GM23248 (cell line): ENCODE results near the gene AARSD1. TPM values are rescaled to one million over a fixed set of nuclear protein-coding genes. Genes with fewer than 3 reads are reported as not detected.

ENCODE experiments used
- DNase-seq: peaks from one replicate; pipeline ENCODE4 v3.0.0-alpha.2; 2015
- H2AFZ ChIP-seq: fragments of 200-600 bp; sonication (generic); 2 replicates; pipeline ENCODE4 v1.6.1; 2016; ENCODE audit warnings: antibody characterized with exemption
- H3F3A ChIP-seq: fragments of 200-600 bp; sonication (generic); 2 replicates; pipeline ENCODE4 v1.6.1; 2016; ENCODE audit warnings: mild to moderate bottlenecking, antibody characterized with exemption, mixed run types; ENCODE audit not compliant: insufficient read depth
- H3K27ac ChIP-seq: fragments of 200-600 bp; sonication (generic); 2 replicates; pipeline ENCODE4 v1.5.1; 2016; ENCODE audit warnings: mild to moderate bottlenecking
- H3K27me3 ChIP-seq: fragments of 200-600 bp; sonication (generic); replicated peaks from 2 replicates; pipeline ENCODE4 v1.6.1; 2016; ENCODE audit warnings: mild to moderate bottlenecking; ENCODE audit not compliant: insufficient read depth
- H3K36me3 ChIP-seq: fragments of 200-600 bp; sonication (generic); 2 replicates; pipeline ENCODE4 v1.6.1; 2016; ENCODE audit warnings: low read depth, mild to moderate bottlenecking
- H3K4me1 ChIP-seq: fragments of 200-600 bp; sonication (generic); 2 replicates; pipeline ENCODE4 v1.6.1; 2016; ENCODE audit warnings: mild to moderate bottlenecking; ENCODE audit not compliant: insufficient read depth
- H3K4me2 ChIP-seq: fragments of 200-600 bp; sonication (generic); one replicate; pipeline ENCODE4 v1.6.1; 2016; ENCODE audit warnings: mild to moderate bottlenecking; ENCODE audit not compliant: unreplicated experiment
- H3K4me3 ChIP-seq: fragments of 200-600 bp; sonication (generic); 2 replicates; pipeline ENCODE4 v1.5.1; 2016; ENCODE audit warnings: mild to moderate bottlenecking
- H3K79me2 ChIP-seq: fragments of 200-600 bp; sonication (generic); 2 replicates; pipeline ENCODE4 v1.6.1; 2016; ENCODE audit warnings: mild to moderate bottlenecking; ENCODE audit not compliant: insufficient read depth
- H3K9ac ChIP-seq: fragments of 200-600 bp; sonication (generic); 2 replicates; pipeline ENCODE4 v1.6.1; 2016; ENCODE audit warnings: mild to moderate bottlenecking
- H3K9me2 ChIP-seq: fragments of 200-600 bp; sonication (generic); 2 replicates; pipeline ENCODE4 v1.6.1; 2016; ENCODE audit warnings: mixed run types, mild to moderate bottlenecking, moderate library complexity; ENCODE audit not compliant: insufficient read depth
- H3K9me3 ChIP-seq: fragments of 200-600 bp; sonication (generic); one replicate; pipeline ENCODE4 v1.6.1; 2017; ENCODE audit warnings: low read depth
- H4K20me1 ChIP-seq: fragments of 200-600 bp; sonication (generic); 2 replicates; pipeline ENCODE4 v1.6.0; 2016; ENCODE audit not compliant: insufficient read depth
- EZH2 ChIP-seq: fragments of 200-600 bp; sonication (generic); IDR thresholded peaks from 2 replicates; pipeline ENCODE4 v1.6.1; 2018; ENCODE audit warnings: antibody characterized with exemption, mild to moderate bottlenecking; ENCODE audit not compliant: insufficient read depth, poor library complexity, severe bottlenecking
- EZH2phosphoT487 ChIP-seq: fragments of 200-600 bp; sonication (generic); IDR thresholded peaks from 2 replicates; pipeline ENCODE4 v1.6.1; 2018; ENCODE audit warnings: antibody characterized with exemption, moderate library complexity, mild to moderate bottlenecking, low read depth; ENCODE audit not compliant: insufficient read depth
- WGBS, 2 experiments: methylation state at CpG; one replicate each; pipeline ENCODE4 v1.1.6; 2015 to 2017; ENCODE audit warnings: low lambda C conversion rate in 2 of 2, low coverage in 1 of 2; ENCODE audit errors: missing lambda C conversion rate in 2 of 2; 5-methylcytosine and 5-hydroxymethylcytosine counted together
- in situ Hi-C: fragments of 300-500 bp; cut with MboI; formaldehyde crosslinking; loops from 2 replicates; pipeline ENCODE4 v1.15.0; 2020
- polyA plus RNA-seq: library from polyadenylated mRNA; unstranded; fragments of >200 nt; fragmentation: Nextera tagmentation; extraction: Ambion mirVana; gene quantifications from 2 replicates; pipeline ENCODE4 v1.2.1, GENCODE V29; 2016
- total RNA-seq: library from RNA; depleted of rRNA; stranded (reverse); fragments of >200 nt; shearing (Covaris generic); gene quantifications from 2 replicates; pipeline ENCODE4 v1.2.3, GENCODE V29; 2014

AARSD1 gene
- total and polyA plus RNA-seq, 2 experiments from 2014 or later, result 24.9 to 46.1 TPM

DNA sequence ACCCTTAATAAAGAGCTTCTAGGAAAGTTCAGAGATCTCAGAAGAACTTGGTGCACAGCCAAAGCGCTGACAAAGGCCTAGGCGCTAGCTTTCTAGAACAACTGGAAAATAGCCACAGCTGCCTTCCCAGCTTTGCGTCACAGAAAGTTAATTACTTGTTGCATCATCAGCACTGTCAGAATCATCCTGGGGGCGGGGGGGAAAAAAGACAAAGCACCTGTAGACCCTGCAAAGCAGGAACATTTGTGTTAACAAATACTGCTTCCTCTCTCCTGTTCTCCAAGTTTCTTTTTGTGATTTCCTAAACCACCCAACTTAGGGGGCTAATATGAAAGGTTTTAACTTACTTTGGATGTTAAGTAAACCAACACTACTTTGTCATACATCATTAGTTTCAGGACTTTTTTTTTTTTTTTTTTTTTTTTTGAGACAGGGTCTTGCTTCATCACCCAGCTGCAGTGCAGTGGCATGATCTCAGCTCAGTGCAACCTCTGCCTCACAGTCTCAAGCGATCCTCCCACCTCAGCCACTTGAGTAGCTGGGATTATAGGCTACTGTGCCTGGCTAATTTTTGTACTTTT, 4.8 kb upstream of the AARSD1 start:
- WGBS, 2 experiments, result 42 to 45% methylated on average over 5 of the region's 5 CpGs
- in situ Hi-C loops, result no loop called here
- Histone ChIP-seq H3K9me3 (no peaks in the 10 kb centered on the region), H3K4me2 (no peak overlapping the region), H2AFZ (no peak overlapping the region), H3K4me3 (no peak overlapping the region), H3F3A (peaks cover 13% of the 10 kb centered on the region; the same call in 1 of the 2 replicates), H4K20me1 (no peaks in the 10 kb centered on the region), H3K79me2 (0 out of 2 replicates have a peak, but pooled peaks cover under 1% of the 10 kb centered on the region), H3K36me3 (no peaks in the 10 kb centered on the region), H3K27me3 (no peaks in the 10 kb centered on the region), H3K9ac (no peak overlapping the region), H3K9me2 (no peaks in the 10 kb centered on the region), H3K4me1 (no peaks in the 10 kb centered on the region), H3K27ac (no peak overlapping the region)
- TF ChIP-seq EZH2, result no peak
- TF ChIP-seq EZH2phosphoT487, result no peak
- DNase-seq, result peak; percentile 51

DNA sequence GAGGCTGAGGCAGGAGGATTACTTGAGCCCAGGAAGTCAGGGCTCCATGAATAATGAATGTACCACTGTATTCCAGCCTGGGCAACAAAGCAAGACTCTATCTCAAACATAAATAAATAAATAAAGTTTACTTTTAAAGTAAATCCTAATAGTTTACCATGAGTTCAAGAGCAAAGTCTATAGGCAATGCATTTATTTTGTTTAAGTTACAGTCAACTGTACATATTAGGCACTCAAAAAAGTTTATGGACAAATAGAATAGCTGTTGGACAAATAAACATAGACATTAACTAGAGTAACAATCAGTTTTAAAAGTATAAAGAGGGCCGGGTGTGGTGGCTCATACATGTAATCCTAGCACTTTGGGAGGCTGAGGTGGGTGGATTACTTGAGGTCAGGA, 3.7 kb upstream of the AARSD1 start:
- Histone ChIP-seq H3K4me2 (no peak overlapping the region), H3K79me2 (peaks cover 12% of the 10 kb centered on the region), H3K36me3 (no peaks in the 10 kb centered on the region), H3K9me3 (no peaks in the 10 kb centered on the region), H3K4me1 (peaks cover 5% of the 10 kb centered on the region), H3K4me3 (no peak overlapping the region), H4K20me1 (no peaks in the 10 kb centered on the region), H2AFZ (no peak overlapping the region), H3K27me3 (no peaks in the 10 kb centered on the region), H3K9me2 (no peaks in the 10 kb centered on the region), H3F3A (peaks cover 13% of the 10 kb centered on the region; the same call in 1 of the 2 replicates), H3K9ac (no peak overlapping the region), H3K27ac (no peak overlapping the region)
- in situ Hi-C loops, result no loop called here
- TF ChIP-seq EZH2phosphoT487 (no peak), EZH2 (no peak)
- 36 to 67% methylated on average over 1 of the region's 1 CpG for WGBS, 2 experiments
- DNase-seq, result no peak

DNA sequence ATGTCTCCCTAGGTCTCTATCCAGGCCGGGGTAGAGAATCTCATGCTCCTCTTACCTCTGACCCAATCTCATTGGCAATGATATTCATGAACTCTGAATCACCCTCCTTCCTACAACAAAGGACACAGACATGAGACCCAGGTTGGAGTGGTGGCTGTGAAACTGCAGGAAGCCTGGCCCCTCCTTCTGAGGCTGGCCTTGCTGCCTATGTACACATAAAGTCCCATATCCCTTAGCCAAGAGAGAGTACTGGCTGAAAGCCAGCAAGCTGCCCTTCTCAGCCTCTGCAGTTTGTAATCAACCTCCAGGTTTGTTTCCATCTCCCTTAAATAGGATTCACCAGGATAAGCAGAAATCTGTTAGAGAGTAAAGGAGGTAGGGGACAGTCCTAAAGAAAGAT, 10.6 kb downstream of the AARSD1 start:
- Histone ChIP-seq H3K9me3 (no peaks in the 10 kb centered on the region), H3K36me3 (peaks cover 27% of the 10 kb centered on the region; the same call in 1 of the 2 replicates), H3K9me2 (no peaks in the 10 kb centered on the region), H3K4me1 (no peaks in the 10 kb centered on the region), H3K9ac (no peak overlapping the region), H3K4me3 (no peak overlapping the region), H3K4me2 (no peak overlapping the region), H3K27ac (no peak overlapping the region), H4K20me1 (no peaks in the 10 kb centered on the region), H3K27me3 (no peaks in the 10 kb centered on the region), H3F3A (0 out of 2 replicates have a peak, but pooled peaks cover 6% of the 10 kb centered on the region), H2AFZ (no peak overlapping the region), H3K79me2 (no peaks in the 10 kb centered on the region)
- WGBS, 2 experiments, result 100% methylated on average over 1 of the region's 1 CpG
- no peak for TF ChIP-seq EZH2phosphoT487
- TF ChIP-seq EZH2, result no peak
- DNase-seq, result no peak
- in situ Hi-C loops, result no loop called here

DNA sequence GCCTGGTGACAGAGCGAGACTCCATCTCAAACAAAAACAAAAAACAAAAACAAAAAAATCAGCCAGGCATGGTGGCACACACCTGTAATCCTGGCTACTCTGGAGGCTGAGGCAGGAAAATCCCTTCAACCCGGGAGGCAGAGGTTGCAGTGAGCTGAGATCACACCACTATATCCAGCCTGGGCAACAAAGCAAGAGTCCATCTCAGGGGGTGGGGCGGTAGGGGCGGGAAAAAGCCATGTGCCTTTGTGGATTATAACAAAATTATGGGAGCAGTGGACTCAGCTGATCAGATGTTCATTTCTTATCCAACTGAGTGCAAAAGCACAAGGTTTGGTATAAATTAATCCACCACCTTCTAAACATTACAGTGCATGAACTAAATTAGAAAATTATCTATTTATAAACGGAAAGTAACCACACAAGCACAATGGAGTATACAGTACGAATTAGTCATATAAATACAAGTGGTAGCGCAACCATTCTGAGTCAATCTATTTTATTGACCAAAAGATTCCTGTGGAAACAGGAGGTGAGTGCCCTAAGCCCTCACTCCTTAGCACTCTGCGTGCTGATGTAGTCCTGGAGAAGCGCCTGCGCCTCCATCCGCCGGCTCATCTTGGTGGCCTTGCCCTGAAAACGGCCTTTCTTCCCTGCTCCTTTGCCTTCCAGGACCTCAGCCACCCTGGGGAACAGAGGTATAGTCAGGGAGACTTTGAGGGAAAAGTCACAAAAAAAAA, 14.0 kb downstream of the AARSD1 start:
- no peak overlapping the region for H3K27ac ChIP-seq
- DNase-seq, result no peak
- no peaks in the 10 kb centered on the region for H3K79me2 ChIP-seq
- peaks cover 15% of the 10 kb centered on the region; the same call in 1 of the 2 replicates for H3K36me3 ChIP-seq
- H4K20me1 ChIP-seq, result no peaks in the 10 kb centered on the region
- H2AFZ ChIP-seq, result no peak overlapping the region
- peaks cover 14% of the 10 kb centered on the region; the same call in 1 of the 2 replicates for H3F3A ChIP-seq
- H3K4me1 ChIP-seq, result no peaks in the 10 kb centered on the region
- WGBS, 2 experiments, result 83 to 85% methylated on average over 13 of the region's 13 CpGs
- no peak for TF ChIP-seq EZH2phosphoT487
- no peak for TF ChIP-seq EZH2
- H3K9me2 ChIP-seq, result no peaks in the 10 kb centered on the region
- H3K9me3 ChIP-seq, result no peaks in the 10 kb centered on the region
- no peaks in the 10 kb centered on the region for H3K27me3 ChIP-seq
- no peak overlapping the region for H3K4me3 ChIP-seq
- H3K4me2 ChIP-seq, result no peak overlapping the region
- in situ Hi-C loops, result no loop called here
- H3K9ac ChIP-seq, result no peak overlapping the region
